MM.1S (cell line): ENCODE data around the gene RAB3IL1.

Experiments used
- DNase-seq: peaks from one replicate; pipeline ENCODE4 v3.0.0-alpha.2; 2015
- H2AFZ ChIP-seq: fragments of 300-600 bp; sonication (generic); 2 replicates; pipeline ENCODE4 v1.6.0; 2016; ENCODE audit warnings: antibody characterized with exemption, low read length
- H3F3A ChIP-seq: fragments of 300-600 bp; sonication (generic); 2 replicates; pipeline ENCODE4 v1.6.1; 2016; ENCODE audit warnings: mild to moderate bottlenecking, antibody characterized with exemption, low read length, moderate library complexity, mixed read lengths; ENCODE audit not compliant: insufficient read depth
- H3K27ac ChIP-seq: fragments of 300-600 bp; sonication (generic); 2 replicates; pipeline ENCODE4 v1.5.1; 2016; ENCODE audit warnings: mild to moderate bottlenecking, low read length
- H3K27me3 ChIP-seq: fragments of 300-600 bp; sonication (generic); replicated peaks from 2 replicates; pipeline ENCODE4 v1.6.0; 2016; ENCODE audit warnings: low read length; ENCODE audit not compliant: insufficient read depth
- H3K36me3 ChIP-seq: fragments of 300-600 bp; sonication (generic); replicated peaks from 2 replicates; pipeline ENCODE4 v1.6.1; 2016; ENCODE audit warnings: mild to moderate bottlenecking, low read length, mixed read lengths; ENCODE audit not compliant: insufficient read depth
- H3K4me1 ChIP-seq: fragments of 300-600 bp; sonication (generic); 2 replicates; pipeline ENCODE4 v1.6.1; 2016; ENCODE audit warnings: low read length, mixed read lengths
- H3K4me2 ChIP-seq: fragments of 300-600 bp; sonication (generic); 2 replicates; pipeline ENCODE4 v1.6.0; 2016; ENCODE audit warnings: low read depth, low read length
- H3K4me3 ChIP-seq: fragments of 300-600 bp; sonication (generic); 2 replicates; pipeline ENCODE4 v1.5.1; 2016; ENCODE audit warnings: low read length, mixed read lengths
- H3K79me2 ChIP-seq: fragments of 300-600 bp; sonication (generic); 2 replicates; pipeline ENCODE4 v1.6.1; 2016; ENCODE audit warnings: mixed run types, low read length, mixed read lengths
- H3K9ac ChIP-seq: fragments of 300-600 bp; sonication (generic); 2 replicates; pipeline ENCODE4 v1.6.1; 2016; ENCODE audit warnings: low read length, mixed read lengths
- H3K9me2 ChIP-seq: fragments of 300-600 bp; sonication (generic); replicated peaks from 2 replicates; pipeline ENCODE4 v1.6.1; 2016; ENCODE audit warnings: mild to moderate bottlenecking, low read length, mixed read lengths; ENCODE audit not compliant: insufficient read depth
- H3K9me3 ChIP-seq: fragments of 300-600 bp; sonication (generic); replicated peaks from 2 replicates; pipeline ENCODE4 v1.6.1; 2016; ENCODE audit warnings: mild to moderate bottlenecking, low read length, mixed read lengths; ENCODE audit not compliant: insufficient read depth
- H4K20me1 ChIP-seq: fragments of 300-600 bp; sonication (generic); 2 replicates; pipeline ENCODE4 v1.6.1; 2016; ENCODE audit warnings: mild to moderate bottlenecking, low read length, moderate library complexity, mixed read lengths; ENCODE audit not compliant: insufficient read depth
- CTCF ChIP-seq: fragments of 300-600 bp; sonication (generic); IDR thresholded peaks from 2 replicates; pipeline ENCODE4 v1.5.1; 2016; ENCODE audit warnings: antibody characterized with exemption, low read length, mixed read lengths
- EZH2 ChIP-seq: fragments of 300-600 bp; sonication (generic); optimal IDR thresholded peaks from 2 replicates; pipeline ENCODE3; 2017; ENCODE audit warnings: low read depth, mild to moderate bottlenecking, antibody characterized with exemption, low read length, mixed read lengths
- EZH2phosphoT487 ChIP-seq: fragments of 300-600 bp; sonication (generic); IDR thresholded peaks from 2 replicates; pipeline ENCODE4 v1.6.1; 2018; ENCODE audit warnings: antibody characterized with exemption, low read length

Gene RAB3IL1

GRCh38 chr11:61908730-61909316 lies 8.5 kb downstream of the RAB3IL1 start:
- no peak overlapping the region for H3K4me3 ChIP-seq
- peaks cover 7% of the 10 kb centered on the region for H3K4me1 ChIP-seq
- no peaks in the 10 kb centered on the region for H4K20me1 ChIP-seq
- H3F3A ChIP-seq = no peaks in the 10 kb centered on the region
- no peaks in the 10 kb centered on the region for H3K9me3 ChIP-seq
- no peak overlapping the region for H3K9ac ChIP-seq
- H3K79me2 ChIP-seq = no peaks in the 10 kb centered on the region
- TF ChIP-seq EZH2 (no peak), EZH2phosphoT487 (no peak), CTCF (no peak)
- no peaks in the 10 kb centered on the region for H3K9me2 ChIP-seq
- H3K27ac ChIP-seq = no peak overlapping the region
- H3K36me3 ChIP-seq = no peaks in the 10 kb centered on the region
- peaks cover 10% of the 10 kb centered on the region; the same call in 1 of the 2 replicates for H3K27me3 ChIP-seq
- no peak overlapping the region for H2AFZ ChIP-seq
- no peak overlapping the region for H3K4me2 ChIP-seq
- peak; percentile 14 for DNase-seq

GRCh38 chr11:61907871-61908729 lies 9.3 kb downstream of the RAB3IL1 start:
- DNase-seq = no peak
- H3K27me3 ChIP-seq = 0 out of 2 replicates have a peak, but pooled peaks cover 3% of the 10 kb centered on the region
- no peaks in the 10 kb centered on the region for H3K9me2 ChIP-seq
- peaks cover 7% of the 10 kb centered on the region for H3K4me1 ChIP-seq
- H3K36me3 ChIP-seq = no peaks in the 10 kb centered on the region
- no peaks in the 10 kb centered on the region for H4K20me1 ChIP-seq
- H2AFZ ChIP-seq = no peak overlapping the region
- H3F3A ChIP-seq = no peaks in the 10 kb centered on the region
- no peak overlapping the region for H3K27ac ChIP-seq
- H3K9ac ChIP-seq = no peak overlapping the region
- H3K4me3 ChIP-seq = no peak overlapping the region
- no peak overlapping the region for H3K4me2 ChIP-seq
- H3K79me2 ChIP-seq = no peaks in the 10 kb centered on the region
- no peak for TF ChIP-seq CTCF
- no peak for TF ChIP-seq EZH2phosphoT487
- no peak for TF ChIP-seq EZH2
- H3K9me3 ChIP-seq = no peaks in the 10 kb centered on the region

GRCh38 chr11:61907282-61907681 lies 10.1 kb downstream of the RAB3IL1 start:
- Histone ChIP-seq H4K20me1 (no peaks in the 10 kb centered on the region), H3K27ac (no peak overlapping the region), H3K9me2 (no peaks in the 10 kb centered on the region), H3K79me2 (no peaks in the 10 kb centered on the region), H3K4me1 (peaks cover 7% of the 10 kb centered on the region), H3K4me3 (no peak overlapping the region), H3F3A (no peaks in the 10 kb centered on the region), H3K27me3 (0 out of 2 replicates have a peak, but pooled peaks cover 3% of the 10 kb centered on the region), H3K4me2 (no peak overlapping the region), H3K36me3 (no peaks in the 10 kb centered on the region), H2AFZ (no peak overlapping the region), H3K9ac (no peak overlapping the region), H3K9me3 (no peaks in the 10 kb centered on the region)
- TF ChIP-seq CTCF (no peak), EZH2 (no peak), EZH2phosphoT487 (no peak)
- no peak for DNase-seq
